ENCODE measurements around the gene STYXL2.

STYXL2 gene

DNA sequence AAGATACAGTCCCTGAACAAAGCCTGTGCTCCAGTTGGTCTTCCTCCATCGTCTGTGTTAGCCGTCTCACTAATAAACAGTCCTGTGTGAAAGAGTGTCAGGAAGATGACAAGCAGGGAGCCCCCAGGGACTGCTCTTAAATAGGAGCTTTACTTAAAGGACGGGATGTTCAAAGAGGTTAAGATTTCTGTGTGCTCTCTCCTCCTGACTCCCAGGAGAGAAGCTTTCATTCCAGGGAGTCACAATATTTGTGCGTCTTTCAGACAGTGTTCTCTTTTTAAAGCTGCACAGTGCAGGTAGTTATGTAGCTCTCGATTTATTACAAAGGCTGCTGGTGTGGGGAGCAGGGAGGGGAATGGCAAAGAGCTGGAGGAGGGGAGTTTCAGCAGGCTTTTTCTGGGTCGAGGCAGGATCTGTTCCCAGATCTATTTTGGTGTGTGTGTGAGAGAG is 43.5 kb downstream of the STYXL2 start:
- DNase-seq: peak; percentile 5

DNA sequence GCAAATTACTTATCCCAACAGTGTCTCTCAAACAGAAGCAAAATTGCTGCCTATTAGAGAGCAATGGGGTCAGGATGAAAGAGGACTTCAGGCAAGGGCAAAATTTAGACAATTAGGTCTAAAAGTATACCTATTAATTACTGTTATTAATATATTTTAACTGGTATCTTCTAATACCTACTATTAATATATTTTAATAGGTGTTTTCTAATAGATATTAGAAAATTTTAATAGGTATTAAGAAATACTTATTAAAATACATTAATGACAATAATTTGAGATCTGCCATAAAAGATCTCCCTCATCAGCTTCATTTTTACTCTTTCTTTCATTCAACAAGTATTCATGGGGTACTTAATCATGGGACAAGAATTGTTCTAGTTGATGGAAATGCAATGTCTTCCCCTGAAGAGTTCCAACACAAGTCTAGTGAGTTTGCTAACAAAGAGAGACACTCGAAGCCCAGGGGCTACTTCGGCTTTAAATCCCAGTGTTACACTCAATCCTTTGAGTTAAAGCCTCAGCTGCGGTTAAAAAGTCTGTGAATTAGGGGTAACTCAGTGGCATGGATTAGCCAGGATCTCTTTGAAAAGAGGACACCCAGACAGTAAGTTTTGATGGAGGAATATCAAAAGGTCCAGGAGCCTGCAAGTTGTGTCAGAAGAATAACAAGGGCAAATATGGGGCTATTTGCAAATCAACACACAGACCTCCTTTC is 44.1 kb downstream of the STYXL2 start:
- no peak for DNase-seq

DNA sequence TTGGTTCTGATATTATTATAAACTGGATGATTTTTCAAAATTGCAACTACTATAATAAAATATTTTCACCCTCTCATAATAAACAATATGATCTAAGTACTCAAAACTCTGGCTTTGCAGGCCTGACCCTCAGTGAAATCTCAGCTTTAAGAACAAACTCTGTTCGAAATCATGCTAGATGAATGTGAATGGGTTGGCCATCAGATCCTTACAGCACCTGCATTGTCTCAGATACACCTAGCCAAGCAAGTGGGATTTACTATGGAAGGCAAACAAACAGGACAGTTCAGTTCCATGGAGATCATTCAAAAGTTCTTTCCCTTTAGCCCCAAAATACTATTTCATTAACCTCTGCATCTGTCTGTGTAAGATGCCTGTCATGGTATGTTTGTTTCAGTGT is 44.8 kb downstream of the STYXL2 start:
- DNase-seq: no peak

DNA sequence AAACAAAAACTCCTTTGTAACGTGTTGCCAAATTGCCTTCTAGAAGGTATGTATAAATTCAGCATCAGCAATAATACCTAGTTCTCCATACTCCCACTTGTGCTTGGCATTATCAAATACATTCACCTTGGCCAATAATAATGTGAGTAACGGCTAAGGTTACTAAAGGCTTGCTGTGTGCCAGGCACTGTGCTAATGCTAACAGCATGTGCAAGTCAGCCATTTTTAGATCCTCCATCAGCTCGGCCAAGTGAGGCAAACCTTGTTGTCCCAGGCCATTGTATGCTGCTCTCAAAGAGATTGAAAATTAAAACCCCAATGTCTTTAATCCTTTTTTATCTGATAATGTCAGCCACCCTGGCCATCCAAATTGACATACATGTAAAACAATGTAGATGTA is 48.1 kb downstream of the STYXL2 start:
- no peak for DNase-seq

All from NCI-H2171 (cell line).